Left renal pelvis (tissue), 4 donors: ENCODE data around the gene SPTBN4. TPM values are rescaled to one million over a fixed set of nuclear protein-coding genes. Genes with fewer than 3 reads are reported as not detected.
A peak's percentile ranks its signal among the peaks of the same experiment; 100 is the strongest.

ENCODE experiments used
- DNase-seq, 4 donors: peaks; one replicate each; pipeline ENCODE4 v3.0.0-alpha.2; 2013; ENCODE audit warnings: low read depth in 4 of 4, low spot score in 3 of 4
- polyA plus RNA-seq, 4 donors: library from polyadenylated mRNA; unstranded; fragments of 120-200 nt; gene quantifications; one replicate each; pipeline ENCODE4 v1.2.1, GENCODE V29; 2013; ENCODE audit not compliant: insufficient read length in 4 of 4

SPTBN4 gene
- polyA plus RNA-seq, 4 donors = 1.2 to 3.3 (median 1.8) TPM

- no peak for DNase-seq
Observed at GRCh38 chr19:40599331-40599901, 132.6 kb downstream of the SPTBN4 start.

GRCh38 chr19:40599902-40600569, 133.2 kb downstream of the SPTBN4 start:
- DNase-seq = no peak

- DNase-seq = no peak
Observed at GRCh38 chr19:40600570-40601133, 133.9 kb downstream of the SPTBN4 start.

- DNase-seq = no peak
Observed at GRCh38 chr19:40601134-40601974, 134.6 kb downstream of the SPTBN4 start, which contains the start of gene LTBP4. LTBP4 (plus strand) TSS chr19:40601369; CDS start chr19:40601388, 19 bp downstream.

GRCh38 chr19:40603071-40603388, 136.2 kb downstream of the SPTBN4 start:
- no peak for DNase-seq

GRCh38 chr19:40603389-40604170, 136.8 kb downstream of the SPTBN4 start:
- DNase-seq = peak; percentile 91 to 97 (median 94)

- no peak for DNase-seq
Observed at GRCh38 chr19:40604171-40604646, 137.4 kb downstream of the SPTBN4 start.

- no peak for DNase-seq
Observed at GRCh38 chr19:40604647-40605215, 137.9 kb downstream of the SPTBN4 start.

- DNase-seq = no peak
Observed at GRCh38 chr19:40605216-40605971, 138.6 kb downstream of the SPTBN4 start.

GRCh38 chr19:40607311-40608239, 140.8 kb downstream of the SPTBN4 start:
- no peak for DNase-seq

GRCh38 chr19:40608240-40608621, 141.4 kb downstream of the SPTBN4 start:
- DNase-seq = no peak

- no peak for DNase-seq
Observed at GRCh38 chr19:40608957-40609356, 142.2 kb downstream of the SPTBN4 start.

GRCh38 chr19:40609561-40610395, 143.0 kb downstream of the SPTBN4 start:
- no peak for DNase-seq

- DNase-seq = no peak
Observed at GRCh38 chr19:40610396-40611064, 143.7 kb downstream of the SPTBN4 start.

GRCh38 chr19:40611096-40611495, 144.3 kb downstream of the SPTBN4 start:
- DNase-seq = no peak

GRCh38 chr19:40611900-40612698, 145.3 kb downstream of the SPTBN4 start:
- no peak for DNase-seq
